GM19455 (cell line): ENCODE data around the gene RREB1.
A peak's percentile ranks its signal among the peaks of the same experiment; 100 is the strongest.
"Not testable (repeated sequence)": the region's sequence is repeated elsewhere in the genome, so short reads cannot be mapped to it uniquely, and the experiment has no call there.

ENCODE experiments used
- ATAC-seq: cut with Tn5 transposase; IDR thresholded peaks from one replicate; pipeline ENCODE4 v1.9.1; 2021; ENCODE audit not compliant: unreplicated experiment

The RREB1 gene

GRCh38 chr6:7142228-7142801 lies 34.6 kb downstream of the RREB1 start:
- no peak for ATAC-seq

DNA sequence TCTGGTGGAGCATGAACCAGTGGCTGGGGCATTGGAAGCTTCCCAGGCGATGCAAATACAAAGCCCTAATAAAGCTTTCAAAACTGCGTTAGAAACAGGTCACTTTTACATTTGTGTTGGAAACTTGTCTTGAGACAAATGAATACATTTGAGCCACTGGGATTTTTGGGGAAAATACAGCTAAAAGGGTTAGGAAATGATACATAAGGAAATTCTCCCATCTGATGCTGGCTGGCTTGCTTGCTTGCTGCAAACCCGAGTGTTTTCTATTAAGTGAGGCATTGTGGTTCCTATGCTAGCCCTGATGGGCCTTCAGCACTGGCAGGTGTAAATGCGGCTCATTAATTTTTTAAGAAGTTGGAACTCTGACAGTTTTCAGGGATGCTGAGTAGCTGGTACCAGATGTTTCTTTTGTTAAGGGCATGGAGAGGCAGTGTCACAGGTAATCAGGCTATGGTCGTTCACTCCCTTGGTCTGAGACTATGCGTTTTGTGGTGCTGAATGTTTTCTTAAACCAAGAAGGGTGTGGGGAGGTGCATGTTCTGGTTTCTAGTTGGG lies 35.2 kb downstream of the RREB1 start:
- no peak for ATAC-seq

DNA sequence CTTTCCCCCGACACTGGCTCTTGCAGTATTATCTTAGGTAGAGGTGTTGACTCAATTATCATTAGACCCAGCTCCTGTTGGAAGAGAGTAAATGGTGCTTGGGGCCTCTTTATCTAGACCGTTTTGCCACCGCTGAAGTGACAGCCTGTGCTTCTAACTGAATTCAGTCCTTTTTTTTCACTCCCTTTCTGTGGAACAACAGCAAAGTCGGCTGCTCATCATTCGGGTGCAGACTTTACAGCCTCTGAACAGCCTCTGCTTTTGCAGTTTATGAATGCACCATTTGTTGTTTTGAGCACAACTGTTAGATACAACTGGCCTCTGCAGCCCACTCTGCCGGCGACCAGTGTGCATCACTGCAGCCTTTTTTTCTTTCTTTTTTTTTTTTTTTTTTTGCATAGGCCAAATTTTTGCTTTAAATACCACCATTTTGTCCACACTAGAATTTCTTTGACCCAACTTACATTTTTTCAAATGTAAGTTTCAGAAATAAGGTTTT lies 35.8 kb downstream of the RREB1 start:
- ATAC-seq = no peak

DNA sequence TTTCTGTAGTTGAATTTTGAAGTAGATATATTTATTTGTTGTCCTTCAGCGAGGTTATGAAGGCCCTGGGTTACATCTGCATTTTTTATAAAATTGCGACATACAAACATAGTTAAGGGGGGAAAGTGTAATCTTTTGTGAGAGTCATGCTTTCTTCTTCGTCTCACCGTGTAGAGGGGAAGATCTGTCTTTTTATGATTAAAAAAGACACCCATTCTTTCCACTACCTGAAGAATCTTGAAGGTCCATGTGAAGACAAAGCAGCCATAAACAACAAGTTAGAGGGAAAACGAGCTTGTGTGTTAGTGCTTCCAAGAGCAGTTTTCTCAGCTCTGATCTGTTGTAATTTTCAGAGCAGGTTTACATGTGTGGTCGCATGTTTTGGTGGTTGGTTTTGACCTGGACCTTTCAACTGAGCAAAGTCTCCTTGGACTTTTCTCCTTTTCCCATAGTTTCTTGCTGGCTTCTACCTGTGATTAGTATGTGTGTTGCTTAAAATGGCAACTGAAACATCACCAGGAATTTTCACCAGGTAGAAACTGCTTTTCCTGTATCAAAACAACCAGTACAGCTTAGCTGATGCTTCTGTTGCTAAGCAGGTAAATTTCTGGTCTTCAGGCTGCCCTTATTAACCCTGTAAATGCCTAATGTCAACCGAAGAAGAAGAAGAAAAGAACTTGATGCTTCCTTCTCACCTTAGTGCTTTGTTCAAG lies 37.3 kb downstream of the RREB1 start:
- no peak for ATAC-seq

GRCh38 chr6:7145585-7145884 lies 37.8 kb downstream of the RREB1 start:
- ATAC-seq = no peak

- ATAC-seq = peak; percentile 70
These were observed 38.4 kb downstream of the RREB1 start for GRCh38 chr6:7145885-7146828.

GRCh38 chr6:7147051-7147671 lies 39.4 kb downstream of the RREB1 start:
- no peak for ATAC-seq

- ATAC-seq = no peak
These were observed 40.5 kb downstream of the RREB1 start for GRCh38 chr6:7148100-7148822.

- no peak for ATAC-seq
These were observed 42.8 kb downstream of the RREB1 start for GRCh38 chr6:7150381-7151064.

GRCh38 chr6:7151381-7151780 lies 43.6 kb downstream of the RREB1 start:
- no peak for ATAC-seq

GRCh38 chr6:7152462-7152861 lies 44.7 kb downstream of the RREB1 start:
- ATAC-seq = no peak

DNA sequence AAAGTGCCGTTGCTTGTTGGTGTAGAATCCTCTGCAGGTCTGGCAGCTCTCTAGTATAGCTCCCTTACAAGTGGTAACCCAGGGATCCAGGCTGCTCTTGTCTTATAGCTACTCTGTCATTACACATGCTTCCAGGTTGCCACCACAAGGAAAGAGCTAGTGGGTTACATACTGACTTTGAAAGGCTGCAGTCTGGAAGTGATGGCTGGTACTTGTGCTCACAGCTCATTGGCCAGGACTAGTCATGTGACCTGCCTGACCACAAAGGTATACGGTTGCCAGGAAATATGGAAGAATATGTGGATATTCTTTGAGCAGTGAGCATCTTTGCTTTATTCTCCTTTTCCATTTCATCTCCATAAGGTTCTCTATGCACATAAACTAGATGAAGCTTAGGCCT lies 46.0 kb downstream of the RREB1 start:
- no peak for ATAC-seq

DNA sequence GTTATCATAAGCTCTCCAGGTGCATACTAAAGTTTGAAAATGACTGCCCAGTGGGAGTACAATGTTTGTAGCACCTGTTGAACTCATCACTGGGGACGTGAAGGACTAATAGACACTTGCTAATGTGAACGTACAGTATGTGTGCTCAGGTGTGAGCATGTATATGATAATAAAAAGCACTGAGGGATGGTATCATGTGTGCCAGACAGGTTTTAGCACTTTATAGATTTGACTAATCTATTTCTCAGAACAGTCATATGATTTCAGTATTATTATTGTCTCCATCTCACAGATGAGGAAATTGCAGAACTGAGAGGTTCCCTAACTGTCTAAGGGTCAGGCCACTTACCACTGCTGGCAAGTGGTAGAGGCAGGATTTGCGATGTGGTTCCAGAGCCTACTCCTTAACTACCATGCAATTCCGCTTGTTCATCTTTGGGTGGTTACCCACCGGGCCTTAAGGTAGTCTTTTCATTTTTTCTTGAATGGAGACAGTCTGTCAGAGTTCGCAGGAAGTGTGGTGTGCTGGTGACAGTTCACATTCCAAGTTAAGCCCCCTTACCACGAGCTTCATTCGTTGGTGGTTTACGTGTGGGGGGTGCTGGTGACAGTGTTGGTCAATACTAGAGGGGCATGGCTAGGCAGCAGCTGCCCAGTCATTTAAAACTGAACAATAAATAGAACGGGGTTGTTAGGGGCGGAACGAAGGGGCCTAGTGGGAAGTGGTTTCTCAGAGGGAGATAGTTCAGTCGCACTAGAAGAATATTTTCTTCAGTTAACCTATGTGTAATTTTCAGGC lies 46.8 kb downstream of the RREB1 start:
- peak; percentile 57 for ATAC-seq

DNA sequence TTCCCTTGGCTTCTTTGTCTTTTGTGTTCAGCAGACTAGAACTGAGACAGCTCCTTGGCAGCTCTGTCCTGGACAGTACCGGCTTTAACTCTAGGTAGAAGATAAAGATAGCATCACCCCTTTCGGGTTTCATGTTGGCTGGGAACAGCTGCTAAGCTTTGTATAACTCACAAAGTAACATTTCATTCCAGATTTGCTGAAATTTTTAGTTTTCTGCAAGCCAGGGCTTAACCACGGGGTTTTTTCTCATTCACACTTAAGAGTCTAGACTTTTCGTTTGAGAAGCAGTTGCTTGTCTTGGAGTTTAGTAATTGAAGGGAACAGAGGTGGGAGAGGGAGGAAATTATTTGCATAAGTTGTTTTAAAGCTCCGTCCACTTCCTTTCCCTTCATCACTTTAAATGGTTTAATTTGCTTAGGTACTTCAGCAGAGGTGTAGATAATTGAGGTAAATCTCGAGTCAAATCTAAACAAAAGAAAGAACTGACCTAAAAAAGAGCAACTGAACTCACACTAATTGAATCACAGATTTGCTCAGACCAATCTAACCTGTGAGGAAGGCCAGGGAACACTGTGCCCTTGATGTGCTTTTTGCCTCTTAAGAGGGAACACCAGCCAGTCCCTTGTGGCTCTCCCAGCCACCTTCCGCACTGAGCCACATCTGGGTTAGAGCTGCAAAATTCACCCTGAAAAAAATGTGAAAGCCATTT lies 48.3 kb downstream of the RREB1 start:
- ATAC-seq = peak; percentile 51

DNA sequence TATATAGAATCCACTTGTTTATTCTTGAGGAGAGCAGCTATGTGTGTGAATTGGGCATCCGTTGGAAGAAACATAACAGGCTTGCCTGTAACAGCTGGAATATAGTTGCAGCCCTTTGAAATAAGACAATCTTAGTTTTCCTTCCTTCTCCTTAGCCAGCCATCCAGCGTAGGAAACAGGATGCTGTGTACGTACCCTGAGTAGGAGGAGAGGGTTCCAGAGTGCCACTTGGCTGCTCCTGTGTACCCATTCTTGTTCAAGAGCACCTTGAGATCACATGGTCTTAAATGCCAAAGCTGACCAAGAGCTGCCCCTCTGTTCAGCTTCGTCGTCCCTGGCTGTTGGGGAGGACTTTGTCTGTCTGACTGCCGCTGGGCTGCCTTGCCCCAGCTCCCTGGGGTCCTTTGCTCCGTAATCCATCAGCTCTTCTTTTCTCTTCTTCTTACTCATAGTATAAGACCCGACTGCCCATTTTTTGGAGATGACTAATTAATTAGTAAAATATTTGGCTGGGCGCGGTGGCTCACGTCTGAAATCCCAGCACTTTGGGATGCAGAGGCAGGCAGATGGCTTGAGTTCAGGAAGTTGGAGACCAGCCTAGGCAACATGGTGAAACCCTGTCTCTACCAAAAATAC lies 49.0 kb downstream of the RREB1 start:
- no peak for ATAC-seq

GRCh38 chr6:7157307-7157706 lies 49.5 kb downstream of the RREB1 start:
- ATAC-seq = not testable (repeated sequence)

GRCh38 chr6:7157752-7158616 lies 50.2 kb downstream of the RREB1 start:
- no peak for ATAC-seq
